Kidney tubule cell (primary cell): ENCODE data around the gene APBB1.

ENCODE experiments used
- DNase-seq: peaks from one replicate; pipeline ENCODE4 v3.0.0-alpha.2; 2018; ENCODE audit warnings: low spot score

APBB1 gene

GRCh38 chr11:6419009-6419631 lies at the start of gene APBB1:
APBB1 (minus strand) TSS chr11:6419094; CDS start chr11:6411347, 7,747 bp downstream.
- DNase-seq = peak; percentile 49

GRCh38 chr11:6459099-6459450 lies 40.2 kb upstream of the APBB1 start:
- no peak for DNase-seq

GRCh38 chr11:6458352-6459098 lies 39.6 kb upstream of the APBB1 start:
- no peak for DNase-seq

GRCh38 chr11:6457581-6458320 lies 38.9 kb upstream of the APBB1 start:
- no peak for DNase-seq

GRCh38 chr11:6456361-6457073 lies 37.6 kb upstream of the APBB1 start:
- no peak for DNase-seq

- no peak for DNase-seq
These were observed 36.2 kb upstream of the APBB1 start for GRCh38 chr11:6455070-6455469.

GRCh38 chr11:6453152-6453551 lies 34.3 kb upstream of the APBB1 start:
- no peak for DNase-seq

- no peak for DNase-seq
These were observed 33.3 kb upstream of the APBB1 start for GRCh38 chr11:6452219-6452618.

GRCh38 chr11:6448574-6448973 lies 29.7 kb upstream of the APBB1 start:
- no peak for DNase-seq

- DNase-seq = peak; percentile 62
These were observed 24.5 kb upstream of the APBB1 start for GRCh38 chr11:6443269-6444003.

GRCh38 chr11:6442441-6442840 lies 23.5 kb upstream of the APBB1 start:
- DNase-seq = no peak

GRCh38 chr11:6440906-6441358 lies 22.0 kb upstream of the APBB1 start, which contains the start of gene HPX:
HPX (minus strand) TSS chr11:6440987; CDS start chr11:6440963, 24 bp downstream.
- no peak for DNase-seq

GRCh38 chr11:6438979-6439571 lies 20.2 kb upstream of the APBB1 start:
- DNase-seq = peak; percentile 61

- no peak for DNase-seq
These were observed 19.1 kb upstream of the APBB1 start for GRCh38 chr11:6437993-6438392.

GRCh38 chr11:6437423-6437822 lies 18.5 kb upstream of the APBB1 start:
- DNase-seq = no peak

GRCh38 chr11:6433998-6434660 lies 15.2 kb upstream of the APBB1 start:
- no peak for DNase-seq

GRCh38 chr11:6431861-6432260 lies 13.0 kb upstream of the APBB1 start:
- peak; percentile 95 for DNase-seq

- no peak for DNase-seq
These were observed 8.6 kb upstream of the APBB1 start for GRCh38 chr11:6427516-6427915.

GRCh38 chr11:6420677-6421076 lies 1.8 kb upstream of the APBB1 start:
- DNase-seq = no peak

GRCh38 chr11:6418557-6419008 lies 311 bp downstream of the APBB1 start:
- DNase-seq = no peak
